Right lobe of liver (tissue), 6 donors: ENCODE data around the gene SLC13A3. TPM values are rescaled to one million over a fixed set of nuclear protein-coding genes. Genes with fewer than 3 reads are reported as not detected.

Experiments
- ATAC-seq, 4 donors: fragments of 200-7000 bp; cut with Tn5 transposase; one replicate each; pipeline ENCODE4 v1.9.1; 2020; ENCODE audit warnings: mild to moderate bottlenecking in 4 of 4, moderate library complexity in 4 of 4
- DNase-seq, 3 donors: peaks; one replicate each; pipeline ENCODE4 v3.0.0-alpha.2; 2020
- H3K27ac ChIP-seq, 3 donors: fragments of 200-600 bp; one replicate each; pipeline ENCODE4 v1.8.0; 2022
- H3K27me3 ChIP-seq, 2 donors: fragments of 200-600 bp; one replicate each; pipeline ENCODE4 v1.8.0; 2022
- H3K36me3 ChIP-seq, 4 donors: fragments of 200-600 bp; sonication (generic) in 1 of 4; one replicate each; pipeline versions ENCODE4 v1.5.1 to v1.8.0; 2017 to 2022; ENCODE audit warnings: control low read depth in 1 of 4
- H3K4me1 ChIP-seq, 4 donors: fragments of 200-600 bp; sonication (generic) in 1 of 4; one replicate each; pipeline versions ENCODE4 v1.5.1 to v1.8.0; 2017 to 2022; ENCODE audit warnings: control low read depth in 1 of 4
- H3K4me3 ChIP-seq, 3 donors: fragments of 200-600 bp; one replicate each; pipeline ENCODE4 v1.8.0; 2022
- H3K9me3 ChIP-seq, 4 donors: fragments of 200-600 bp; sonication (generic) in 1 of 4; one replicate each; pipeline versions ENCODE4 v1.5.1 to v1.8.0; 2017 to 2022; ENCODE audit warnings: control low read depth in 1 of 4
- POLR2A ChIP-seq: fragments of 450-650 bp; IDR thresholded peaks from one replicate; pipeline ENCODE4 v1.6.1; 2017; ENCODE audit warnings: antibody characterized with exemption, mild to moderate bottlenecking
- WGBS: methylation state at CpG from one replicate; pipeline ENCODE4 v1.1.6; 2018; ENCODE audit warnings: low coverage, low lambda C conversion rate; ENCODE audit not compliant: insufficient coverage; ENCODE audit errors: missing lambda C conversion rate; 5-methylcytosine and 5-hydroxymethylcytosine counted together
- intact Hi-C, 2 donors: fragments of 100-400 bp; cut with DNase I; formaldehyde crosslinking; loops; one replicate each; pipeline versions ENCODE4 v1.11.2 to v1.14.1; 2022
- total RNA-seq, 6 experiments: library from RNA; depleted of rRNA in 2 of 6; stranded (reverse); fragments of >200 nt in 2 of 6; fragmentation: NEBNext Ultra II Directional in 3 of 6; extraction: Animal tissue kit (Norgen Biotek cat#: 25700) in 3 of 6; gene quantifications; one replicate each; pipeline versions ENCODE4 v1.1.0 to v1.2.4, GENCODE V29; 2016 to 2023
- TF ChIP-seq, protein P1 (sequence below), 4 donors: fragments of 200-600 bp in 3 of 4; fragments of 450-650 bp in 1 of 4; IDR thresholded peaks; one replicate each; pipeline versions ENCODE4 v1.5.1 to v1.8.0; 2016 to 2022; ENCODE audit warnings: antibody characterized with exemption in 4 of 4, mild to moderate bottlenecking in 2 of 4
- donor health status: DM: no; HTN: yes; CAD: no.
- donor health status: DM: no; HTN: no; CAD: no.
- donor health status: DM: no; HTN: no; CAD: no.
- donor health status: DM: no; HTN: yes; CAD: no.
- donor health status: DM: no; HTN: yes; CAD: no.

SLC13A3 gene
- total RNA-seq, 6 experiments from 2014 or later: 3.7 to 14.6 (median 9.3) TPM

DNA sequence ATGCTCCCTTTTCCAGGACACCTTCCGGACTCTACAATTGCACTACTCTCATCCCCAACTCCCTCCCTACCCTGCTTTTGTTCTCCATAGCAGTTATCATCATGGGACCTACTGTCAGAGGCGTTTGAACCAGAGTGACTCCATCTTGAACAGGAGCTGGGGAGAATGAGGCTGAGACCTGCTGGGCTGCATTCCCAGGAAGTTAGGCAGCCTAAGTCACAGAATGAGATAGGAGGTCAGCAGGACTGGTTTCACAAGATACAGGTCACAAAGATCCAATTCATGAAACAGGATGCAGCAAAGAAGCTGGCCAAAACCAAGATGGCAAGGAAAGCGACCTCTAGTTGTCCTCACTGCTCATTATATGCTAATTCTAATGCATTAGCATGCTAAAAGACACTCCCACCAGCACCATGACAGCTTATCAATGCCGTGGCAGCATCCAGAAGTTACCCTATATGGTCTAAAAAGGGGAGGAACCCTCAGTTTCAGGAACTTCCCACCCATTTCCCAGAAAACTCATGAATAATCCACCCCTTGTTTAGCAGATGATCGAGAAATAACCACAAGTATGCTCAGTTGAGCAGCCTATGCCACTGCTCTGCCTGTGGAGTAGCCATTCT, 15.6 kb downstream of the SLC13A3 start:
- no peak for ATAC-seq
- DNase-seq: no peak
- peaks cover 0 to 19% (median 3%) of the 10 kb centered on the region in 4 donors for H3K4me1 ChIP-seq
- no peak overlapping the region for H3K4me3 ChIP-seq
- H3K9me3 ChIP-seq: no peaks in the 10 kb centered on the region
- intact Hi-C loops: no loop called here
- H3K27ac ChIP-seq: no peak overlapping the region
- WGBS: 87% methylated on average over 5 of the region's 5 CpGs
- H3K36me3 ChIP-seq: no peaks in the 10 kb centered on the region
- H3K27me3 ChIP-seq: no peaks in the 10 kb centered on the region
- TF ChIP-seq POLR2A: no peak
- TF ChIP-seq, protein P1, sequence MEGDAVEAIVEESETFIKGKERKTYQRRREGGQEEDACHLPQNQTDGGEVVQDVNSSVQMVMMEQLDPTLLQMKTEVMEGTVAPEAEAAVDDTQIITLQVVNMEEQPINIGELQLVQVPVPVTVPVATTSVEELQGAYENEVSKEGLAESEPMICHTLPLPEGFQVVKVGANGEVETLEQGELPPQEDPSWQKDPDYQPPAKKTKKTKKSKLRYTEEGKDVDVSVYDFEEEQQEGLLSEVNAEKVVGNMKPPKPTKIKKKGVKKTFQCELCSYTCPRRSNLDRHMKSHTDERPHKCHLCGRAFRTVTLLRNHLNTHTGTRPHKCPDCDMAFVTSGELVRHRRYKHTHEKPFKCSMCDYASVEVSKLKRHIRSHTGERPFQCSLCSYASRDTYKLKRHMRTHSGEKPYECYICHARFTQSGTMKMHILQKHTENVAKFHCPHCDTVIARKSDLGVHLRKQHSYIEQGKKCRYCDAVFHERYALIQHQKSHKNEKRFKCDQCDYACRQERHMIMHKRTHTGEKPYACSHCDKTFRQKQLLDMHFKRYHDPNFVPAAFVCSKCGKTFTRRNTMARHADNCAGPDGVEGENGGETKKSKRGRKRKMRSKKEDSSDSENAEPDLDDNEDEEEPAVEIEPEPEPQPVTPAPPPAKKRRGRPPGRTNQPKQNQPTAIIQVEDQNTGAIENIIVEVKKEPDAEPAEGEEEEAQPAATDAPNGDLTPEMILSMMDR (IDR thresholded peaks at IDR 0.05): no peak

- WGBS: 100% methylated on average over 1 of the region's 6 CpGs
Measured at GRCh38 chr20:46634528-46634927, 16.7 kb downstream of the SLC13A3 start.

GRCh38 chr20:46631874-46632446, 19.3 kb downstream of the SLC13A3 start:
- TF ChIP-seq POLR2A: no peak
- TF ChIP-seq, protein P1 (IDR thresholded peaks at IDR 0.05): no peak
- WGBS: 87% methylated on average over 6 of the region's 7 CpGs
- ATAC-seq: peak; percentile 55 to 82 (median 72)
- intact Hi-C loops: no loop called here
- Histone ChIP-seq H3K4me1 (peaks cover 0 to 11% (median 0%) of the 10 kb centered on the region in 4 donors), H3K27me3 (no peaks in the 10 kb centered on the region), H3K36me3 (no peaks in the 10 kb centered on the region), H3K9me3 (no peaks in the 10 kb centered on the region), H3K4me3 (no peak overlapping the region), H3K27ac (peak overlapping the region in 1 of 3 donors; percentile 29)
- DNase-seq: peak in 2 of 3 donors; percentile 60 to 67

More at GRCh38 chr20:46634528-46634927, 16.7 kb downstream of the SLC13A3 start:
- Histone ChIP-seq H3K36me3 (no peaks in the 10 kb centered on the region), H3K4me1 (peaks cover 0 to 11% (median 0%) of the 10 kb centered on the region in 4 donors), H3K27ac (no peak overlapping the region), H3K4me3 (no peak overlapping the region), H3K9me3 (no peaks in the 10 kb centered on the region), H3K27me3 (no peaks in the 10 kb centered on the region)
- intact Hi-C loops: no loop called here
- DNase-seq (no peak), ATAC-seq (no peak)
- TF ChIP-seq, protein P1 (IDR thresholded peaks at IDR 0.05): no peak

- TF ChIP-seq, protein P1 (IDR thresholded peaks at IDR 0.05): no peak
- no peak for TF ChIP-seq POLR2A
- ATAC-seq (peak; percentile 39 to 93 (median 72)), DNase-seq (peak in 1 of 3 donors; percentile 60)
- no peaks in the 10 kb centered on the region for H3K9me3 ChIP-seq
- intact Hi-C loops: no loop called here
- H3K36me3 ChIP-seq: no peaks in the 10 kb centered on the region
- peak overlapping the region in 1 of 3 donors; percentile 29 for H3K27ac ChIP-seq
- WGBS: 53% methylated on average over 8 of the region's 8 CpGs
- H3K4me3 ChIP-seq: no peak overlapping the region
- H3K27me3 ChIP-seq: no peaks in the 10 kb centered on the region
- H3K4me1 ChIP-seq: peaks cover 0 to 11% (median 0%) of the 10 kb centered on the region in 4 donors
Measured at GRCh38 chr20:46631212-46631869, 19.9 kb downstream of the SLC13A3 start.
